ENCODE results near the gene GCKR. TPM values are rescaled to one million over a fixed set of nuclear protein-coding genes. Genes with fewer than 3 reads are reported as not detected.

Gene GCKR
- total RNA-seq, 1 experiment from 2014 or later: 0.11 TPM

GRCh38 chr2:27489118-27489497 lies 7.5 kb upstream of the GCKR start:
- Histone ChIP-seq H3K27me3 (ENCODE audit: insufficient read depth, low read length) (no peaks in the 10 kb centered on the region), H4K20me1 (ENCODE audit: control insufficient read depth, insufficient read depth, insufficient read length) (no peaks in the 10 kb centered on the region), H4K8ac (replicated peaks; ENCODE audit: insufficient read length, low read depth, low read length) (no peak overlapping the region), H2BK5ac (ENCODE audit: insufficient read length, low read length) (no peak overlapping the region), H3K4ac (ENCODE audit: low read depth, low read length) (no peak overlapping the region), H2AFZ (ENCODE audit: low read length) (no peak overlapping the region), H3K4me1 (ENCODE audit: insufficient read depth, low read length) (no peaks in the 10 kb centered on the region; the same call in 1 of the 2 replicates), H3K27ac (ENCODE audit: insufficient read length, low read depth, low read length) (no peak overlapping the region), H2BK120ac (ENCODE audit: low read depth, low read length, poor library complexity, severe bottlenecking) (no peak overlapping the region), H2BK20ac (ENCODE audit: low read depth, low read length, poor library complexity, severe bottlenecking) (no peak overlapping the region), H3K79me1 (ENCODE audit: insufficient read depth, low read depth, low read length, poor library complexity, severe bottlenecking) (no peaks in the 10 kb centered on the region), H3K79me2 (ENCODE audit: insufficient read depth, low read length) (no peaks in the 10 kb centered on the region), H3K4me2 (ENCODE audit: insufficient read depth, insufficient read length, low read length) (peak overlapping the region; percentile 66), H3K14ac (ENCODE audit: insufficient read depth, low read length) (no peak overlapping the region), H2BK15ac (ENCODE audit: low read depth, low read length) (no peak overlapping the region), H2BK12ac (ENCODE audit: insufficient read length, low read depth, low read length) (no peak overlapping the region), H3K56ac (ENCODE audit: insufficient read length, low read depth, low read length) (no peak overlapping the region), H3K9ac (ENCODE audit: extremely low read depth, insufficient read length, low read length) (no peak overlapping the region), H3K23ac (ENCODE audit: insufficient read length, low read depth, low read length) (no peak overlapping the region), H3T11ph (ENCODE audit: low read length) (no peak overlapping the region), H4K5ac (ENCODE audit: insufficient read length, low read depth, low read length) (no peak overlapping the region), H4K91ac (ENCODE audit: insufficient read length, low read depth, low read length) (no peak overlapping the region), H2AK5ac (ENCODE audit: insufficient read length, low read length) (no peak overlapping the region), H3K9me3 (ENCODE audit: control insufficient read depth, low read depth, low read length) (no peaks in the 10 kb centered on the region), H3K23me2 (ENCODE audit: insufficient read length, low read depth, low read length, poor library complexity, severe bottlenecking) (peaks cover 4% of the 10 kb centered on the region), H3K18ac (ENCODE audit: insufficient read length, low read depth, low read length) (no peak overlapping the region)
- H3K9me3 Mint-ChIP-seq: no peaks in the 10 kb centered on the region
- TF ChIP-seq, protein P1, sequence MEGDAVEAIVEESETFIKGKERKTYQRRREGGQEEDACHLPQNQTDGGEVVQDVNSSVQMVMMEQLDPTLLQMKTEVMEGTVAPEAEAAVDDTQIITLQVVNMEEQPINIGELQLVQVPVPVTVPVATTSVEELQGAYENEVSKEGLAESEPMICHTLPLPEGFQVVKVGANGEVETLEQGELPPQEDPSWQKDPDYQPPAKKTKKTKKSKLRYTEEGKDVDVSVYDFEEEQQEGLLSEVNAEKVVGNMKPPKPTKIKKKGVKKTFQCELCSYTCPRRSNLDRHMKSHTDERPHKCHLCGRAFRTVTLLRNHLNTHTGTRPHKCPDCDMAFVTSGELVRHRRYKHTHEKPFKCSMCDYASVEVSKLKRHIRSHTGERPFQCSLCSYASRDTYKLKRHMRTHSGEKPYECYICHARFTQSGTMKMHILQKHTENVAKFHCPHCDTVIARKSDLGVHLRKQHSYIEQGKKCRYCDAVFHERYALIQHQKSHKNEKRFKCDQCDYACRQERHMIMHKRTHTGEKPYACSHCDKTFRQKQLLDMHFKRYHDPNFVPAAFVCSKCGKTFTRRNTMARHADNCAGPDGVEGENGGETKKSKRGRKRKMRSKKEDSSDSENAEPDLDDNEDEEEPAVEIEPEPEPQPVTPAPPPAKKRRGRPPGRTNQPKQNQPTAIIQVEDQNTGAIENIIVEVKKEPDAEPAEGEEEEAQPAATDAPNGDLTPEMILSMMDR (conservative IDR thresholded peaks at IDR 0.05): no peak
- peak overlapping the region in 2 of 3 experiments; percentile 87 to 98; a peak in 4 of 7 replicates for H3K27ac Mint-ChIP-seq
- no peak for DNase-seq
- H3K36me3 Mint-ChIP-seq (ENCODE audit: insufficient read depth in 1 of 3, low read depth in 3 of 3): peaks cover 2 to 16% (median 10%) of the 10 kb centered on the region in 3 experiments; a peak in 6 of 7 replicates
- WGBS (ENCODE audit: extremely low coverage, insufficient read length, low lambda C conversion rate): no CpG with 5 or more reads among the region's 11 CpGs
- peak overlapping the region; percentile 85 to 93 for H3K4me3 Mint-ChIP-seq
- peaks cover 11% of the 10 kb centered on the region for H3K27me3 Mint-ChIP-seq (ENCODE audit: low read depth)
- H3K4me1 Mint-ChIP-seq: peaks cover 23% of the 10 kb centered on the region in 2 experiments

Data from H9 (cell line).